PC-9 (cell line): ENCODE measurements around the gene SH3PXD2A. TPM values are rescaled to one million over a fixed set of nuclear protein-coding genes. Genes with fewer than 3 reads are reported as not detected.
A peak's percentile ranks its signal among the peaks of the same experiment; 100 is the strongest.
"Not testable (repeated sequence)": the region's sequence is repeated elsewhere in the genome, so short reads cannot be mapped to it uniquely, and the experiment has no call there.

Experiments used
- BruUV-seq: library from RNA; stranded (reverse); fragments of 400-500 nt; replicated peaks from 2 replicates; lab custom pipeline; 2021; lab: Mats Ljungman, UMichigan
- CTCF ChIA-PET: fragments of 300-600 bp; sonication (Branson Sonifier 250); formaldehyde crosslinking; loops from one replicate; lab custom pipeline; 2022; ENCODE audit warnings: antibody characterized with exemption; lab: Charles Lee
- POLR2A ChIA-PET: fragments of 300-600 bp; sonication (Branson Sonifier 250); formaldehyde crosslinking; loops from one replicate; lab custom pipeline; 2022; ENCODE audit warnings: antibody characterized with exemption; ENCODE audit not compliant: unreplicated experiment; lab: Charles Lee
- DNase-seq, 2 experiments: peaks; one replicate each; pipeline versions ENCODE4 v3.0.0 to v3.0.0-alpha.2; 2015 to 2022; ENCODE audit warnings: mixed read lengths in 1 of 2
- H2AFZ ChIP-seq: fragments of 200-600 bp; sonication (generic); 2 replicates; pipeline ENCODE4 v1.8.1; 2017; ENCODE audit warnings: antibody characterized with exemption
- H3F3A ChIP-seq: fragments of 200-600 bp; sonication (generic); 2 replicates; pipeline ENCODE4 v1.8.1; 2017; ENCODE audit warnings: antibody characterized with exemption, mild to moderate bottlenecking, low read depth; ENCODE audit not compliant: insufficient read depth
- H3K27ac ChIP-seq: fragments of 200-600 bp; sonication (generic); 2 replicates; pipeline ENCODE4 v1.6.1; 2016; ENCODE audit warnings: mixed run types
- H3K27me3 ChIP-seq: fragments of 200-600 bp; sonication (generic); 2 replicates; pipeline ENCODE4 v1.6.1; 2016; ENCODE audit warnings: low read depth, mixed run types; ENCODE audit not compliant: insufficient read depth
- H3K36me3 ChIP-seq: fragments of 200-600 bp; sonication (generic); 2 replicates; pipeline ENCODE4 v1.6.1; 2016; ENCODE audit warnings: low read depth, mixed run types
- H3K4me1 ChIP-seq: fragments of 200-600 bp; sonication (generic); replicated peaks from 2 replicates; pipeline ENCODE4 v1.6.1; 2016; ENCODE audit warnings: mixed run types; ENCODE audit not compliant: insufficient read depth
- H3K4me2 ChIP-seq: fragments of 200-600 bp; sonication (generic); 2 replicates; pipeline ENCODE4 v1.6.1; 2017; ENCODE audit warnings: mixed run types
- H3K4me3 ChIP-seq: fragments of 200-600 bp; sonication (generic); 2 replicates; pipeline ENCODE4 v1.6.1; 2016; ENCODE audit warnings: mixed run types
- H3K79me2 ChIP-seq: fragments of 200-600 bp; sonication (generic); 2 replicates; pipeline ENCODE4 v1.6.1; 2017; ENCODE audit warnings: low read depth, mixed run types
- H3K9me2 ChIP-seq: fragments of 200-600 bp; sonication (generic); 2 replicates; pipeline ENCODE4 v1.8.1; 2017; ENCODE audit warnings: mild to moderate bottlenecking; ENCODE audit not compliant: insufficient read depth
- H3K9me3 ChIP-seq: fragments of 200-600 bp; sonication (generic); 2 replicates; pipeline ENCODE4 v1.8.1; 2016; ENCODE audit warnings: low read depth; ENCODE audit not compliant: insufficient read depth
- H4K20me1 ChIP-seq: fragments of 200-600 bp; sonication (generic); 2 replicates; pipeline ENCODE4 v1.8.1; 2017; ENCODE audit not compliant: insufficient read depth
- EZH2 ChIP-seq: fragments of 200-600 bp; sonication (generic); IDR thresholded peaks from 2 replicates; pipeline ENCODE4 v1.8.0; 2017; ENCODE audit warnings: antibody characterized with exemption, low read depth
- intact Hi-C: fragments of 100-400 bp; cut with micrococcal nuclease; formaldehyde crosslinking; loops from one replicate; pipeline ENCODE4 v1.10.0; 2022; ENCODE audit not compliant: unreplicated experiment
- total RNA-seq: library from RNA; stranded (reverse); gene quantifications from 2 replicates; pipeline ENCODE4 v1.2.3, GENCODE V29; 2021
- TF ChIP-seq, protein P1 (sequence below): fragments of 200-600 bp; sonication (generic); conservative IDR thresholded peaks from 2 replicates; pipeline ENCODE4 v1.6.1; 2017; ENCODE audit warnings: mixed run types, antibody characterized with exemption, mild to moderate bottlenecking, moderate library complexity

Gene SH3PXD2A
- total RNA-seq, 1 experiment from 2014 or later = 12.5 TPM

DNA sequence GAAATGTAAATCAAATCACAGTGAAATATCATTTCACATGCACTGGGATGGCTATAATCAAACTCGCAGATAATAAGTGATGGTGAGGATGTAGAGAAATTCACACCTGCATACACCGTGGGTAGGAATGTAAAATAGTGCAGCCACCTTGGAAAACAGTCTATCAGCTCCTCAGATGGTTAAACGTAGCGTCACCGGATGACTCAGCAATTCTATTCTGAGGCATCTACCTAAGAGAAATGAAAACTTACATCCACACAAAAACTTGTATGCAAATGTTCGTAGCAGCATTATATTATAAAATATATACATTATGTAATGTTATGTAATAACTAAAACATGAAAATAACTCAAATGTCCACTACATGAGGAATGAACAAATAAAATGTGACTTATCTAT lies 38.9 kb downstream of the SH3PXD2A start:
- Histone ChIP-seq H3K79me2 (no peaks in the 10 kb centered on the region), H3K9me3 (no peaks in the 10 kb centered on the region)

DNA sequence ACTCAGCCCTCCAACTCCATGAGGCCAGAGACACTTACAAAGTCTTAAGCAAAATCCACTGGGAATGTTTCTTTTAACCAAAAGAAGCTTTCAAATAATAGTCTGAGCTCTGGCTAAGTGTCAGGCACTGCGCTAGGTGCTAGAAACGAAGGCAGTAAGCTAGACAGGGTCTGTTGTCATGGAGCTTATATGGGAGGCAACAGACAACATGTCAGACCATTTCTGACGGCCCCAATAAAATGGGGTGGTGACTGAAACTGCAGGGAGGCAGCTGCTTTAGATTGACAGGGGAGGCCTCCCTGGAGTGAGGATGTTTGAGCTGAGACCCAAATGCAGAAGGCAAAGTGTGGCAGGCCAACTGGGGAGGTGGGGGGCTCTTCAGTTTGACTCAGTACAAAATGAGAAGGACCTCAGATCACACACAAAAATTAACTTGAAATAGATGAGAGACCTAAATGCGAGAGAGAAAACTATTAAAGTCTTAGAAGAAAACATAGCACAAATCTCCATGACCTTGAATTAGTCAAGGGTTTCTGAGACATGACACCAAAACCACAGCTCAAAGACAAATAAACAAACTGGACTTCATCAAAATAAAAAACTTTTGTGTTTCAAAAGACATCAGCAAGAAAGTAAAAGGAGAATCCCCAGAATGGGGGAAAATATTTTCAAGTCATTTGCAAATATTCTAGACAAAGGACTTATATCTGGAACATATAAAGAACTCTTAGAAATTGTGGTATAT lies 40.6 kb downstream of the SH3PXD2A start:
- ChIA-PET POLR2A (no interaction called here), CTCF (no interaction called here)
- Histone ChIP-seq H3K9me3 (no peaks in the 10 kb centered on the region), H4K20me1 (no peaks in the 10 kb centered on the region), H3K36me3 (no peaks in the 10 kb centered on the region), H3K4me1 (peaks cover 7% of the 10 kb centered on the region; the same call in 1 of the 2 replicates), H3K4me3 (no peak overlapping the region), H3F3A (no peaks in the 10 kb centered on the region), H3K27me3 (no peaks in the 10 kb centered on the region), H3K79me2 (no peaks in the 10 kb centered on the region), H2AFZ (no peak overlapping the region), H3K4me2 (no peak overlapping the region), H3K9me2 (no peaks in the 10 kb centered on the region), H3K27ac (no peak overlapping the region)
- no TSS peak for BruUV-seq
- DNase-seq = no peak
- intact Hi-C loops = no loop called here
- TF ChIP-seq EZH2 = no peak
- TF ChIP-seq, protein P1, sequence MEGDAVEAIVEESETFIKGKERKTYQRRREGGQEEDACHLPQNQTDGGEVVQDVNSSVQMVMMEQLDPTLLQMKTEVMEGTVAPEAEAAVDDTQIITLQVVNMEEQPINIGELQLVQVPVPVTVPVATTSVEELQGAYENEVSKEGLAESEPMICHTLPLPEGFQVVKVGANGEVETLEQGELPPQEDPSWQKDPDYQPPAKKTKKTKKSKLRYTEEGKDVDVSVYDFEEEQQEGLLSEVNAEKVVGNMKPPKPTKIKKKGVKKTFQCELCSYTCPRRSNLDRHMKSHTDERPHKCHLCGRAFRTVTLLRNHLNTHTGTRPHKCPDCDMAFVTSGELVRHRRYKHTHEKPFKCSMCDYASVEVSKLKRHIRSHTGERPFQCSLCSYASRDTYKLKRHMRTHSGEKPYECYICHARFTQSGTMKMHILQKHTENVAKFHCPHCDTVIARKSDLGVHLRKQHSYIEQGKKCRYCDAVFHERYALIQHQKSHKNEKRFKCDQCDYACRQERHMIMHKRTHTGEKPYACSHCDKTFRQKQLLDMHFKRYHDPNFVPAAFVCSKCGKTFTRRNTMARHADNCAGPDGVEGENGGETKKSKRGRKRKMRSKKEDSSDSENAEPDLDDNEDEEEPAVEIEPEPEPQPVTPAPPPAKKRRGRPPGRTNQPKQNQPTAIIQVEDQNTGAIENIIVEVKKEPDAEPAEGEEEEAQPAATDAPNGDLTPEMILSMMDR = no peak

More for the DNA sequence above, 38.9 kb downstream of the SH3PXD2A start:
- H3K27ac ChIP-seq = no peak overlapping the region
- ChIA-PET CTCF (interaction anchor here (0.6 kb wide), 1 partner anchor 38 kb away, joined by 3 read pairs; no protein-coding TSS in a partner anchor), POLR2A (no interaction called here)
- H4K20me1 ChIP-seq = no peaks in the 10 kb centered on the region
- H2AFZ ChIP-seq = no peak overlapping the region
- no peak overlapping the region for H3K4me2 ChIP-seq
- DNase-seq = peak in 1 of 2 experiments; percentile 41
- BruUV-seq = no TSS peak
- no peaks in the 10 kb centered on the region for H3F3A ChIP-seq
- peaks cover 7% of the 10 kb centered on the region; the same call in 1 of the 2 replicates for H3K4me1 ChIP-seq
- TF ChIP-seq, protein P1 = no peak
- no peak for TF ChIP-seq EZH2
- H3K9me2 ChIP-seq = no peaks in the 10 kb centered on the region
- no peaks in the 10 kb centered on the region for H3K36me3 ChIP-seq
- no peak overlapping the region for H3K4me3 ChIP-seq
- H3K27me3 ChIP-seq = no peaks in the 10 kb centered on the region
- intact Hi-C loops = no loop called here

DNA sequence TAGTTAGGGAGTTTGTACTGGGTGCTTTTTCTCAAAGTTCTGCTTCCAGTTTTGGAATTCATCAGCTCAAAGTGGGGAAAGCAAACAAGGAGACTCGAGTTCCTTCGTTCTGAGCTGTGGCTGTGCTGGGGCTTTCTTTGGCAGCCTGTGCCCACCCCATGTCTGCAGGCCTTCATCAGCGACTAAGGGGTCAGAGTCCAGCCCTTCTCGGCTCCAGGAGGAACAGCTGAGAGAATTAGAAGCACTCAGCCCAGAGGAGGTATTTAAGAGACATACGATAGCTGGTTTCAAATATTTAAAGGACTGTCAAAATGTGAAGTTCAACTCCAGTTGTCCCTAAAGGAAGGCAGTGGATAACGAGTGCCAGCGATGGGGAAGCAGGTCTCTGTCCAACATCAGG lies 41.3 kb downstream of the SH3PXD2A start:
- Histone ChIP-seq H3K36me3 (no peaks in the 10 kb centered on the region), H3K27me3 (no peaks in the 10 kb centered on the region), H3K4me1 (peaks cover 7% of the 10 kb centered on the region; the same call in 1 of the 2 replicates), H3K4me2 (no peak overlapping the region), H3K79me2 (no peaks in the 10 kb centered on the region), H3F3A (no peaks in the 10 kb centered on the region), H3K4me3 (no peak overlapping the region), H3K9me3 (no peaks in the 10 kb centered on the region), H3K9me2 (no peaks in the 10 kb centered on the region), H2AFZ (no peak overlapping the region), H4K20me1 (no peaks in the 10 kb centered on the region), H3K27ac (no peak overlapping the region)
- BruUV-seq = no TSS peak
- intact Hi-C loops = no loop called here
- POLR2A ChIA-PET = no interaction called here
- CTCF ChIA-PET = interaction anchor here (0.7 to 1.1 kb wide), 2 partner anchors 22 to 40 kb away, joined by 3 to 7 read pairs; no protein-coding TSS in a partner anchor
- DNase-seq = no peak
- TF ChIP-seq, protein P1 = no peak
- no peak for TF ChIP-seq EZH2

DNA sequence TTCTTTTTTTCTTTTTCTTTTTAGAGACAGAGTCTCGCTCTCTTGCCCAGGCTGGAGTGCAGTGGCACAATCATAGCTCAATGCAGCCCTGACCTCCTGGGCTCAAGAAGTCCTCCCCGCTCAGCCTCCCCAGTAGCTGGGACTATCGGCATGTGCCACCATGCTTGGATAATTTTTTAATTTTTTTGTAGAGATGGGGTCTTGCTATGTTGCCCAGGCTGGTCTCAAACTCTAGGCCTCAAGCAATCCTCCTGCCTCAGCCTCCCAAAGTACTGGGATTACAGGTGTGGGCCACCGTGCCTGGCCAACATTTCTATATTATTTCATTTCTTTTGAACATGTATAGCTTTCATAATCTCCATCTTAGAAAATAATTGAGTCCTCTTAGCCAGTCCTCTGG lies 42.1 kb downstream of the SH3PXD2A start:
- H3K9me2 ChIP-seq, H3K4me2 ChIP-seq, H3K79me2 ChIP-seq, H3K4me3 ChIP-seq, H2AFZ ChIP-seq, H3K27me3 ChIP-seq, H3K36me3 ChIP-seq, H3K27ac ChIP-seq, DNase-seq, POLR2A ChIA-PET, H4K20me1 ChIP-seq, H3K4me1 ChIP-seq, intact Hi-C loops, BruUV-seq, H3K9me3 ChIP-seq, H3F3A ChIP-seq: not testable (repeated sequence)
- CTCF ChIA-PET = interaction anchor here (0.7 to 1.1 kb wide), 2 partner anchors 21 to 41 kb away, joined by 3 to 7 read pairs; no protein-coding TSS in a partner anchor
